Endodermal cell (in vitro differentiated cells): Measurements from ENCODE around the gene MAZ. TPM values are rescaled to one million over a fixed set of nuclear protein-coding genes. Genes with fewer than 3 reads are reported as not detected.

Experiments used
- DNase-seq: peaks from one replicate; pipeline ENCODE4 v3.0.0-alpha.2; 2017
- H3K27ac ChIP-seq: 2 replicates; pipeline ENCODE4 v1.5.1; 2013; ENCODE audit warnings: mild to moderate bottlenecking, low read depth, low read length, moderate library complexity
- H3K27me3 ChIP-seq: 2 replicates; pipeline ENCODE4 v1.6.1; 2013; ENCODE audit warnings: mild to moderate bottlenecking, low read length, moderate library complexity; ENCODE audit not compliant: insufficient read depth, control insufficient read depth, poor library complexity, severe bottlenecking
- H3K36me3 ChIP-seq: 2 replicates; pipeline ENCODE4 v1.7.0; 2013; ENCODE audit warnings: mild to moderate bottlenecking, low read length, moderate library complexity; ENCODE audit not compliant: control insufficient read depth, insufficient read depth
- H3K4me1 ChIP-seq: one replicate; pipeline ENCODE4 v1.7.0; 2013; ENCODE audit warnings: low read length; ENCODE audit not compliant: control insufficient read depth, insufficient read depth
- H3K4me3 ChIP-seq: 2 replicates; pipeline ENCODE4 v1.5.1; 2013; ENCODE audit warnings: mild to moderate bottlenecking, low read length, moderate library complexity
- H3K9ac ChIP-seq: 2 replicates; pipeline ENCODE4 v1.6.1; 2013; ENCODE audit warnings: mild to moderate bottlenecking, low read length, moderate library complexity; ENCODE audit not compliant: poor library complexity, severe bottlenecking; ENCODE audit errors: extremely low read depth
- H3K9me3 ChIP-seq: 2 replicates; pipeline ENCODE4 v1.6.1; 2013; ENCODE audit warnings: mild to moderate bottlenecking, low read length, moderate library complexity; ENCODE audit not compliant: control insufficient read depth
- H3K27ac Mint-ChIP-seq: 2 replicates; pipeline ENCODE4 v1.8.0; 2020; ENCODE audit warnings: mixed read lengths
- H3K27me3 Mint-ChIP-seq: 2 replicates; pipeline ENCODE4 v1.8.0; 2021; ENCODE audit warnings: mild to moderate bottlenecking, mixed read lengths; ENCODE audit not compliant: insufficient read depth
- H3K36me3 Mint-ChIP-seq: 2 replicates; pipeline ENCODE4 v1.8.0; 2020; ENCODE audit warnings: low read depth, mixed read lengths
- H3K4me1 Mint-ChIP-seq: 2 replicates; pipeline ENCODE4 v1.8.0; 2020; ENCODE audit warnings: mixed read lengths
- H3K4me3 Mint-ChIP-seq: 2 replicates; pipeline ENCODE4 v1.8.0; 2020; ENCODE audit warnings: mild to moderate bottlenecking, moderate library complexity, mixed read lengths
- H3K9me3 Mint-ChIP-seq: 2 replicates; pipeline ENCODE4 v1.8.0; 2020; ENCODE audit warnings: mild to moderate bottlenecking, mixed read lengths
- CTCF ChIP-seq: fragments of 200-600 bp; sonication (generic); conservative IDR thresholded peaks from 2 replicates; pipeline ENCODE4 v1.5.0; 2021; ENCODE audit warnings: antibody characterized with exemption, mild to moderate bottlenecking
- WGBS, 2 experiments: methylation state at CpG; one replicate each; pipeline versions ENCODE4 v1.1.5 to v1.1.7; 2013; ENCODE audit warnings: missing lambda C conversion rate in 2 of 2, mixed read lengths in 1 of 2; ENCODE audit not compliant: insufficient coverage in 1 of 2, insufficient read length in 1 of 2; 5-methylcytosine and 5-hydroxymethylcytosine counted together
- total RNA-seq, 2 donors: library from RNA; stranded (reverse); fragmentation: NEBNext Ultra II Directional in 1 of 2; extraction: Animal tissue kit (Norgen Biotek cat#: 25700) in 1 of 2; gene quantifications; 2 replicates in 1 of 2; 3 replicates in 1 of 2; pipeline ENCODE4 v1.2.1, GENCODE V29; 2021

Gene MAZ
- total RNA-seq, 2 donors from 2014 or later: 320 to 325 TPM

DNA sequence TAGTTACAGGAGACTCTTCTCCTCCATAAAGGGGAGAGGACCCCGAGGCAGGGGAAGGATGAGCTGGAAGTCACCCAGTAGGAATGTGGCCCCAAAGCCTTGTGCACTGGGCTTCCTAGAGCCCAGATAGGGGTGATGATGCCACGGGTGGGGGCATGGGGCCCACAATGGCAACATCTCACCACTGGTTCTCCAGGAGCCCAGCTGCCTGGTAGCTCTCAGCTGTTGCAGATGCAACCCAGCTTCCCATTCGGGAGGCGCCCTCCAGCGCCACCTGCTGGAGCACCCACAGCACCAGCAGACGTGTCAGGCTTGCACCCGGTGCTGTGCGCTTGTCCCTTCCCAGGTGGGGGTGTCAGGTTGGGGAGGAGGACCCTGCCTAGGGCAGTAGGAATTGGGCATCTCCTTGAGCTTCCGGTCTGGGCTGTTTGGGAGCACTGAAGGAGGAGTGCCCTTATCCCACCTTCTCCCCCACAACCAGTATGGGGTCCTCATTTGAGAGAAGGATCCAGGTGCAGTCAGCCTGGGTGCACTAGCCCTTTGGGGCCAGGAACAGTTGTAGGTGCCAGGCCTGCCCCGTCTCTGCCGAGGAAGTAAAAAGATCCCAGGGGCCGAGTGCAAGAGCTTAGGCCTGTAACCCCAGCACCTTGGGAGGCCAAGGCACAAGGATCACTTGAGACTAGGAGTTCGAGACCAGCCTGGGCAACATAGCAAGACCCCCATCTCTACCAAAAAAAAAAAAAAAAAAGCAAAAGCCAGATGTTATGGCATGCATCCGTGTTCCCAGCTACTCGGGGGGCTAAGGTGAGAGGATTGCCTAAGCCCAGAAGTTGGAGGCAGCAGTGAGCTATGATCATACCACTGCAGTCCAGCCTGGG is 42.3 kb downstream of the MAZ start:
- Histone ChIP-seq H3K4me1 (peaks cover 4% of the 10 kb centered on the region), H3K4me3 (no peak overlapping the region), H3K27me3 (no peaks in the 10 kb centered on the region), H3K9ac (no peak overlapping the region), H3K36me3 (no peaks in the 10 kb centered on the region), H3K9me3 (no peaks in the 10 kb centered on the region), H3K27ac (no peak overlapping the region)
- peaks cover 7% of the 10 kb centered on the region for H3K4me1 Mint-ChIP-seq
- no peaks in the 10 kb centered on the region for H3K9me3 Mint-ChIP-seq
- H3K27me3 Mint-ChIP-seq: no peaks in the 10 kb centered on the region
- H3K36me3 Mint-ChIP-seq: no peaks in the 10 kb centered on the region
- peak; percentile 97 for TF ChIP-seq CTCF
- H3K27ac Mint-ChIP-seq: peak overlapping the region; percentile 64
- peak; percentile 93 for DNase-seq
- 65 to 81% methylated on average over 10 to 15 of the region's 15 CpGs for WGBS, 2 experiments
- no peak overlapping the region for H3K4me3 Mint-ChIP-seq

DNA sequence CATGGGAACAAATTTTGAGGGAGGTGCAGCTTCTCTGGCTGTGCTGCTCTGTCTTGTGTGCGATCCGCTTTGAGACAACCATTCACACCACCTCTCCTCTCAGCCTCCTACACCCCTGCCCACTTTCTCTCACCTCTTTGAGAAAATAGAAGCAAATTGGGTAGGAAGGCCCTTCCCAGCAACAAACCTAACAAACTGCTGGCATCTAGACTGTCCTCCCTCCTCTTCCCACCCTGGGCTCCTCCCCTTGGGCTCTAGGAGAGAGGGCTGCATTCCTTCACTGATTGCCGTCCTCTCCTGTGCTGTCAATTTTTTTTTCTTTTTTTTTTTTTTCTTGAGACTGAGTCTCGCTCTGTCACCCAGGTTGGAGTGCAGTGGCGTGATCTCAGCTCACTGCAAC is 43.2 kb downstream of the MAZ start:
- H3K9ac ChIP-seq: peak overlapping the region; percentile 5
- H3K36me3 ChIP-seq: no peaks in the 10 kb centered on the region
- H3K27ac ChIP-seq: no peak overlapping the region
- TF ChIP-seq CTCF: no peak
- no peaks in the 10 kb centered on the region for H3K27me3 ChIP-seq
- WGBS, 2 experiments: 68 to 69% methylated on average over 2 to 5 of the region's 5 CpGs
- no peak overlapping the region for H3K4me3 ChIP-seq
- H3K4me1 Mint-ChIP-seq: peaks cover 7% of the 10 kb centered on the region
- peak; percentile 84 for DNase-seq
- no peaks in the 10 kb centered on the region for H3K9me3 ChIP-seq
- H3K36me3 Mint-ChIP-seq: no peaks in the 10 kb centered on the region
- H3K4me3 Mint-ChIP-seq: no peak overlapping the region
- H3K27ac Mint-ChIP-seq: peak overlapping the region; percentile 88
- no peaks in the 10 kb centered on the region for H3K9me3 Mint-ChIP-seq
- no peaks in the 10 kb centered on the region for H3K27me3 Mint-ChIP-seq
- peaks cover 4% of the 10 kb centered on the region for H3K4me1 ChIP-seq

DNA sequence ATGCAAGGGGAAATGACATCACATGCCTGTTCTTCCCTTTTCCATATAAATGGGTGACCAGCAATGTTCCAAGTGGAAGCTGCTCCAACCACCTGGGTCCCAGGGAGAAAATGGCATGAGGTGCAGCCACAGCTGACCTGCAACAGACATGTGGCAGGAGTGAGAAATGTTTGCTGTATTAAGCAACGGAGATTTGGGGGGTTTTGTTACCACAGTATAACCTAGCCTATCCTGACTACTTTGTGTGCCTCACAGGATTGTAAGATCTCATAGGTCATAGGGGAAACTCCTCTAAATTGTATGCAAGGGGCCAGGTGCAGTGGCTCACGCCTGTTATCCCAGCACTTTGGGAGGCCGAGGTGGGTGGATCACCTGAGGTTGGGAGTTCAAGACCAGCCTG is 44.7 kb downstream of the MAZ start:
- Mint-ChIP-seq H3K27me3 (no peaks in the 10 kb centered on the region), H3K9me3 (no peaks in the 10 kb centered on the region), H3K36me3 (no peaks in the 10 kb centered on the region), H3K4me1 (peaks cover 7% of the 10 kb centered on the region), H3K4me3 (no peak overlapping the region), H3K27ac (no peak overlapping the region)
- H3K9me3 ChIP-seq: no peaks in the 10 kb centered on the region
- H3K36me3 ChIP-seq: no peaks in the 10 kb centered on the region
- no peak for TF ChIP-seq CTCF
- H3K9ac ChIP-seq: no peak overlapping the region
- WGBS, 2 experiments: 100% methylated on average over 3 of the region's 3 CpGs; no CpG with 5 or more reads in 1 of the 2 experiments
- no peak overlapping the region for H3K27ac ChIP-seq
- peaks cover 4% of the 10 kb centered on the region for H3K4me1 ChIP-seq
- DNase-seq: no peak
- H3K4me3 ChIP-seq: no peak overlapping the region
- H3K27me3 ChIP-seq: no peaks in the 10 kb centered on the region
